ENCODE measurements around the gene SPATA18. TPM values are rescaled to one million over a fixed set of nuclear protein-coding genes. Genes with fewer than 3 reads are reported as not detected.

The SPATA18 gene
- total RNA-seq, 1 experiment from 2014 or later = 0.47 TPM

DNA sequence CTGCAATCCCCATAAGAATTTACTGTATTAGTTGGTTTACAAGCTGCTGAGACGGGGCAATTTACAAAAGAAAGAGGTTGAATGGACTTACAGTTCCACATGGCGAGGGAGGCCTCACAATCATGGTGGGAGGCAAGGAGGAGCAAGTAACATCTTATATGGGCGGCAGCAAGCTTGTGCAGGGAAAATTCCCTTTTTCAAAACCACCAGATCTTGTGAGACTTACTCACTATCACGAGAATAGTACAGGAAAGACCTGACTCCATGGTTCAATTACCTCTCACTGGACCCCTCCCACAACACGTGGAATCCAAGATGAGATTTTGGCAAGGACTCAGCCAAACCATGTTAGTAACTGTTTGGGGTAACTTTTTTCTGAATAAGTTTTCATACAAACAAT is 1.8 kb upstream of the SPATA18 start (continued):
- TF ChIP-seq TCF7L2 (IDR thresholded peaks at IDR 0.05; ENCODE audit: borderline replicate concordance, extremely low read depth, insufficient read depth, insufficient read length) = no peak
- no peak for TF ChIP-seq JUND (IDR thresholded peaks at IDR 0.05)

DNA sequence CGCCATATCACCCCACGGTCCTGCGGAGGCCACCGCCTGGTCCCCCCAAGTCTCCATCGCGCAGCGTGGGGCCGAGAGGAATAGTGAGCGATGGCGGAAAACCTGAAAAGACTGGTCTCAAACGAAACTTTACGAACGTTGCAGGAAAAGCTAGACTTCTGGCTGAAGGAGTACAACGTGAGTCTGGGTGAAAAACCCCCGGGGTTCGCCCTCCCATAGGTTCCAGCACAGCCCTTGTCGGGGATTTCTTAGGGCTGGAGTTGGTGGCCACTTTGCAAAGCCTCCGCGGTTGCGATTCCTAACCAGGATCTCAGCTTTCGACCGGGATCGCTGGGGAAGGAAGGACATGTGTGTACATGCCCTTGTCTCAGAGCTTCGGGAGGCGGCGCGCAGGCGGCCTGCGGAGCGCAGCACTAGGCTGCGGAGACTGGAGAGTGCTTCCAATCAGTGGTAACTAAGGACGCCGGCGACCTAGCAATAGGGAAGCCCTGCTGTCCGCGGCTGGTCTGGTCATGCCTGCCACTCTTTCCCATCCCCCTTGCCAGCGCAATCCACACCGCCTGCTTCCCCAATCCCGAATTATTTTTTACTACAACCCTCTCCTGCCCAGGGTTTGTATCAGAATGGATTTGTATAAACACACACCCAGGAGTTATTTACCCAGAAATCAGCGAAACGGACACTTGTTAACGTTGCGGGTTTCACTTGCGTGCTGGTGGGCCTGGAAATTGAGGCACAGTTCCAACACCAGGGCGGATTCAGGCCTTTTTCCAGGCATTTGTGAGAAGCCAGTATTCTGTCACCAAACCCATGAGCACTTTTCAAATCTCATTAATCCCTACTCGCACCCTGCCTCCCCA is 741 bp downstream of the SPATA18 start:
- Histone ChIP-seq H3K79me2 (ENCODE audit: insufficient read depth, low read length) (no peaks in the 10 kb centered on the region), H3K4me2 (ENCODE audit: low read length) (peak overlapping the region; percentile 59), H3K4me1 (ENCODE audit: control insufficient read depth in 1 of 2, insufficient read depth in 2 of 2, low read length in 2 of 2) (no peaks in the 10 kb centered on the region; a peak in 1 of 4 replicates), H3K27me3 (ENCODE audit: insufficient read depth, low read length) (peaks cover 13% of the 10 kb centered on the region), H4K20me1 (ENCODE audit: insufficient read depth) (no peaks in the 10 kb centered on the region), H3K9me2 (ENCODE audit: insufficient read depth) (no peaks in the 10 kb centered on the region), H2AFZ (ENCODE audit: low read depth, low read length, poor library complexity, severe bottlenecking) (no peak overlapping the region), H3K4me3 (replicated peaks in 1 of 2; ENCODE audit: low read depth in 1 of 2, low read length in 2 of 2) (peak overlapping the region; percentile 23 to 37; a peak in 3 of 4 replicates), H3K9ac (ENCODE audit: low read length) (no peak overlapping the region), H3K9me3 (ENCODE audit: control insufficient read depth in 1 of 2, insufficient read depth in 1 of 2, low read depth in 1 of 2, low read length in 2 of 2) (no peaks in the 10 kb centered on the region), H3K36me3 (ENCODE audit: control insufficient read depth in 1 of 2, insufficient read depth in 2 of 2, low read length in 2 of 2) (no peaks in the 10 kb centered on the region), H3K27ac (ENCODE audit: low read depth, low read length) (peak overlapping the region; percentile 8; the same call in 1 of the 2 replicates)
- BruUV-seq (replicated peaks) = no TSS peak
- ChIA-PET RAD21 (ENCODE audit: low non-redundant PET in 1 of 2, low total read pairs in 2 of 2, uncharacterized antibody in 2 of 2, unreplicated experiment in 2 of 2) (no interaction called here), POLR2A (no interaction called here), CTCF (no interaction called here)
- ATAC-seq = peak; percentile 72
- intact Hi-C loops (cut with micrococcal nuclease) = no loop called here
- DNase-seq (ENCODE audit: low read depth, low spot score) = no peak
- TF ChIP-seq, protein P1, sequence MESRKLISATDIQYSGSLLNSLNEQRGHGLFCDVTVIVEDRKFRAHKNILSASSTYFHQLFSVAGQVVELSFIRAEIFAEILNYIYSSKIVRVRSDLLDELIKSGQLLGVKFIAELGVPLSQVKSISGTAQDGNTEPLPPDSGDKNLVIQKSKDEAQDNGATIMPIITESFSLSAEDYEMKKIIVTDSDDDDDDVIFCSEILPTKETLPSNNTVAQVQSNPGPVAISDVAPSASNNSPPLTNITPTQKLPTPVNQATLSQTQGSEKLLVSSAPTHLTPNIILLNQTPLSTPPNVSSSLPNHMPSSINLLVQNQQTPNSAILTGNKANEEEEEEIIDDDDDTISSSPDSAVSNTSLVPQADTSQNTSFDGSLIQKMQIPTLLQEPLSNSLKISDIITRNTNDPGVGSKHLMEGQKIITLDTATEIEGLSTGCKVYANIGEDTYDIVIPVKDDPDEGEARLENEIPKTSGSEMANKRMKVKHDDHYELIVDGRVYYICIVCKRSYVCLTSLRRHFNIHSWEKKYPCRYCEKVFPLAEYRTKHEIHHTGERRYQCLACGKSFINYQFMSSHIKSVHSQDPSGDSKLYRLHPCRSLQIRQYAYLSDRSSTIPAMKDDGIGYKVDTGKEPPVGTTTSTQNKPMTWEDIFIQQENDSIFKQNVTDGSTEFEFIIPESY (IDR thresholded peaks at IDR 0.05; ENCODE audit: extremely low read depth, insufficient replicate concordance, low read length) = no peak
- TF ChIP-seq SRF (IDR thresholded peaks at IDR 0.05; ENCODE audit: low read depth) (no peak), YY1 (IDR thresholded peaks at IDR 0.05; ENCODE audit: extremely low read depth, insufficient replicate concordance, low read depth, low read length) (no peak), CEBPB (IDR thresholded peaks at IDR 0.05; ENCODE audit: low read depth) (no peak), POLR2A (IDR thresholded peaks at IDR 0.05; ENCODE audit: borderline replicate concordance, extremely low read depth, insufficient read depth, insufficient read length) (no peak), ZFX (IDR thresholded peaks at IDR 0.05) (no peak), CBX3 (IDR thresholded peaks at IDR 0.05; ENCODE audit: low read depth) (no peak), EGR1 (IDR thresholded peaks at IDR 0.05; ENCODE audit: low read depth) (no peak), ELF1 (IDR thresholded peaks at IDR 0.05; ENCODE audit: borderline replicate concordance, low read depth) (no peak), POLR2AphosphoS5 (IDR thresholded peaks at IDR 0.05; ENCODE audit: low read depth, low read length) (no peak), SP1 (IDR thresholded peaks at IDR 0.05; ENCODE audit: low read depth) (no peak), JUND (IDR thresholded peaks at IDR 0.05) (no peak), EZH2phosphoT487 (IDR thresholded peaks at IDR 0.05; ENCODE audit: borderline replicate concordance) (no peak), SIN3A (IDR thresholded peaks at IDR 0.05; ENCODE audit: low read depth) (no peak)
- TF ChIP-seq, protein P2, sequence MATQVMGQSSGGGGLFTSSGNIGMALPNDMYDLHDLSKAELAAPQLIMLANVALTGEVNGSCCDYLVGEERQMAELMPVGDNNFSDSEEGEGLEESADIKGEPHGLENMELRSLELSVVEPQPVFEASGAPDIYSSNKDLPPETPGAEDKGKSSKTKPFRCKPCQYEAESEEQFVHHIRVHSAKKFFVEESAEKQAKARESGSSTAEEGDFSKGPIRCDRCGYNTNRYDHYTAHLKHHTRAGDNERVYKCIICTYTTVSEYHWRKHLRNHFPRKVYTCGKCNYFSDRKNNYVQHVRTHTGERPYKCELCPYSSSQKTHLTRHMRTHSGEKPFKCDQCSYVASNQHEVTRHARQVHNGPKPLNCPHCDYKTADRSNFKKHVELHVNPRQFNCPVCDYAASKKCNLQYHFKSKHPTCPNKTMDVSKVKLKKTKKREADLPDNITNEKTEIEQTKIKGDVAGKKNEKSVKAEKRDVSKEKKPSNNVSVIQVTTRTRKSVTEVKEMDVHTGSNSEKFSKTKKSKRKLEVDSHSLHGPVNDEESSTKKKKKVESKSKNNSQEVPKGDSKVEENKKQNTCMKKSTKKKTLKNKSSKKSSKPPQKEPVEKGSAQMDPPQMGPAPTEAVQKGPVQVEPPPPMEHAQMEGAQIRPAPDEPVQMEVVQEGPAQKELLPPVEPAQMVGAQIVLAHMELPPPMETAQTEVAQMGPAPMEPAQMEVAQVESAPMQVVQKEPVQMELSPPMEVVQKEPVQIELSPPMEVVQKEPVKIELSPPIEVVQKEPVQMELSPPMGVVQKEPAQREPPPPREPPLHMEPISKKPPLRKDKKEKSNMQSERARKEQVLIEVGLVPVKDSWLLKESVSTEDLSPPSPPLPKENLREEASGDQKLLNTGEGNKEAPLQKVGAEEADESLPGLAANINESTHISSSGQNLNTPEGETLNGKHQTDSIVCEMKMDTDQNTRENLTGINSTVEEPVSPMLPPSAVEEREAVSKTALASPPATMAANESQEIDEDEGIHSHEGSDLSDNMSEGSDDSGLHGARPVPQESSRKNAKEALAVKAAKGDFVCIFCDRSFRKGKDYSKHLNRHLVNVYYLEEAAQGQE (IDR thresholded peaks at IDR 0.05; ENCODE audit: low read depth) = no peak
- TF ChIP-seq, protein P3, sequence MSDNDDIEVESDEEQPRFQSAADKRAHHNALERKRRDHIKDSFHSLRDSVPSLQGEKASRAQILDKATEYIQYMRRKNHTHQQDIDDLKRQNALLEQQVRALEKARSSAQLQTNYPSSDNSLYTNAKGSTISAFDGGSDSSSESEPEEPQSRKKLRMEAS (IDR thresholded peaks at IDR 0.05) = no peak
- TF ChIP-seq, protein P4, sequence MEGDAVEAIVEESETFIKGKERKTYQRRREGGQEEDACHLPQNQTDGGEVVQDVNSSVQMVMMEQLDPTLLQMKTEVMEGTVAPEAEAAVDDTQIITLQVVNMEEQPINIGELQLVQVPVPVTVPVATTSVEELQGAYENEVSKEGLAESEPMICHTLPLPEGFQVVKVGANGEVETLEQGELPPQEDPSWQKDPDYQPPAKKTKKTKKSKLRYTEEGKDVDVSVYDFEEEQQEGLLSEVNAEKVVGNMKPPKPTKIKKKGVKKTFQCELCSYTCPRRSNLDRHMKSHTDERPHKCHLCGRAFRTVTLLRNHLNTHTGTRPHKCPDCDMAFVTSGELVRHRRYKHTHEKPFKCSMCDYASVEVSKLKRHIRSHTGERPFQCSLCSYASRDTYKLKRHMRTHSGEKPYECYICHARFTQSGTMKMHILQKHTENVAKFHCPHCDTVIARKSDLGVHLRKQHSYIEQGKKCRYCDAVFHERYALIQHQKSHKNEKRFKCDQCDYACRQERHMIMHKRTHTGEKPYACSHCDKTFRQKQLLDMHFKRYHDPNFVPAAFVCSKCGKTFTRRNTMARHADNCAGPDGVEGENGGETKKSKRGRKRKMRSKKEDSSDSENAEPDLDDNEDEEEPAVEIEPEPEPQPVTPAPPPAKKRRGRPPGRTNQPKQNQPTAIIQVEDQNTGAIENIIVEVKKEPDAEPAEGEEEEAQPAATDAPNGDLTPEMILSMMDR (IDR thresholded peaks at IDR 0.05 in 2 of 3, conservative IDR thresholded peaks at IDR 0.05 in 1 of 3; ENCODE audit: borderline replicate concordance in 1 of 3, insufficient read depth in 1 of 3, low read depth in 2 of 3, low read length in 2 of 3) = no peak
